Articular chondrocyte of knee joint (primary cell): ENCODE results near the gene RIT1. TPM values are rescaled to one million over a fixed set of nuclear protein-coding genes. Genes with fewer than 3 reads are reported as not detected.

Experiments
- small RNA-seq: library from RNA; depleted of rRNA; stranded (forward); fragments of <200 nt; gene quantifications from one replicate; pipeline ENCODE3, GENCODE V24; 2012
- total RNA-seq: library from RNA; depleted of rRNA; stranded (reverse); fragments of >200 nt; gene quantifications from 2 replicates; pipeline ENCODE4 v1.2.3, GENCODE V29; 2012

RIT1 gene, protein sequence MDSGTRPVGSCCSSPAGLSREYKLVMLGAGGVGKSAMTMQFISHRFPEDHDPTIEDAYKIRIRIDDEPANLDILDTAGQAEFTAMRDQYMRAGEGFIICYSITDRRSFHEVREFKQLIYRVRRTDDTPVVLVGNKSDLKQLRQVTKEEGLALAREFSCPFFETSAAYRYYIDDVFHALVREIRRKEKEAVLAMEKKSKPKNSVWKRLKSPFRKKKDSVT
- total RNA-seq = 38.8 and 42.3 TPM in 2 replicates

DNA sequence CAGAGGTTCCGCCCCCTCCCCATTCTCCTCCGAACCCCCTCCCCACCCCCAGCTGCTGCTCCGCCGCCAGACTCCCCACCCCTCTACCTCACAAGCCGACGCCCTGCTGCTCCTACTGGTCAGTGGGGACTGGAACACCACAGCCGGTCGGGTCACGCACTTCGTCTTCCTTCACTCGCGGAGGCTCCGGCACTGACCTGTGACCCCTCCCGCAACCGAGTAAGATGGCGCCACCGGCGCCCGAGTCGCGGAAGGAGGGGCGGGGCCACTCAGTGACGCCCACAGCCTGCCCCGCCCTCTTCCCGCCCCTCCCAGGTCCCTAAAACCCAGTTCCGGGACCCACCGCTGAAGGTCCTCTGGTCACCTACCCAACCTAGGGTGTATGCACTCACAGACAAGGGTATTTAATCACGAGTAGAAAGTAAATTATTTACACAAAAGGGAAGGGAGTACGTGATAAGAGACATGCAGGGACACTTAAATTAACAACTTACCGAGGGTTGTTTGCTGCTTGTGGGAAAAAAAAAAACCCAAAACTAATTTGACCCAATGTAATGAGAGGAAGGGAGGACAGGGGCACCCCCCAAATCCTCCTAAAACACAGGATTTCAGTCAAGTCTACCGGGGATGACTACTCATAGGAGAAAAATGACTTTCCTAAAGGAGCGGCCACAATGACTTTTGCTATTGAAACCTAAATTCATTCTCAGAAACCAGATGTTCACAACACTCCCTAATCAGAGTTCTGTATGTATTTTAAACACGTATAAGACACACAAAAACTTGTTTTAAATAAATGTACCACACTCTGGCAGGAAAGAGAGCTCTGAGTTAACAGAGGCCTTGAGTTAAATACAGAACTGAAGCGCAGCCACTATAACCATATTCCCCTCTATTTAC, at the start of gene RIT1:
Gene RIT1 (minus strand): TSS at position 194 of the 900 bp plus-strand sequence. CDS start 588 bp downstream, outside the sequence.

DNA sequence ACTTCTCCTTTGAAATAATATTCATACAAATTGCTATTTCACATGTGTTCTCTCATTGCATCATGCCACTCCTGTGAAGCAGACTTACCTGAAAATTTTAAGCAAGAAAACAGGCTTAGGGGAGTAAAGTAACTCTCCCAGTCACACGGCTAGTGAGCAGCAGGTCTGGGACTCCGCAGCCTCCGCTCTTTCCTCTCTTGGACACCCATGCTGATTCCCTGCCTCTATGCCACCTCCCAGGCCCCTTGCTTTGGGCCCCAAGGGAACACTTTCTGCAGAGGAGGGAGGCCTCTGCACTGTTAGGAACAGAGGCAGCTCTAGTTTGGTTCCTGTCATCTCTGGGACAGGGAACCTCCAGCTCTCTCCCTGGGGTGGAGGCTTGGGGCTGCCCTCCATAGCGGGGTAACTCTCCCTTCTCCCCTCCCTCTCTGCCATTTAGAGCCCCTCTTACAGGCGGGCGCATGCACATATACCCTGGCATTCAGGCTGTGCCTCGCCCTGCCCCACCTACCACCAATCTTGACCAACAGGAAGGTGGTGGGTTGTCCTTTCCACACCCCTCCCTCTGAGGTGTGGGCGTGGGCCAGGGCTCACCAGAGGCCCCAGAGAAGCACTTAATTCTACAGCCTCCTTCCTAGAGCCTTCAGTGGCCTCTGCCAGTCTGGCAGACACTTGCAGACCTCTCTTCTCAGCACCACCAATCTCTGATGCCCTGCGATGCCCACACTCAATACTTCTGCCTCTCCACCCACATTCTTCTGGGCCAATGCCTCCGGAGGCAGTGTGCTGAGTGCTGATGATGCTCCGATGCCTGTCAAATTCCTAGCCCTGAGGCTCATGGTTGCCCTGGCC, 30.1 kb upstream of the RIT1 start, which contains the start of gene RXFP4:
Gene RXFP4 (plus strand): TSS at position 646 of the 852 bp plus-strand sequence. CDS start 72 bp downstream, at position 718.

DNA sequence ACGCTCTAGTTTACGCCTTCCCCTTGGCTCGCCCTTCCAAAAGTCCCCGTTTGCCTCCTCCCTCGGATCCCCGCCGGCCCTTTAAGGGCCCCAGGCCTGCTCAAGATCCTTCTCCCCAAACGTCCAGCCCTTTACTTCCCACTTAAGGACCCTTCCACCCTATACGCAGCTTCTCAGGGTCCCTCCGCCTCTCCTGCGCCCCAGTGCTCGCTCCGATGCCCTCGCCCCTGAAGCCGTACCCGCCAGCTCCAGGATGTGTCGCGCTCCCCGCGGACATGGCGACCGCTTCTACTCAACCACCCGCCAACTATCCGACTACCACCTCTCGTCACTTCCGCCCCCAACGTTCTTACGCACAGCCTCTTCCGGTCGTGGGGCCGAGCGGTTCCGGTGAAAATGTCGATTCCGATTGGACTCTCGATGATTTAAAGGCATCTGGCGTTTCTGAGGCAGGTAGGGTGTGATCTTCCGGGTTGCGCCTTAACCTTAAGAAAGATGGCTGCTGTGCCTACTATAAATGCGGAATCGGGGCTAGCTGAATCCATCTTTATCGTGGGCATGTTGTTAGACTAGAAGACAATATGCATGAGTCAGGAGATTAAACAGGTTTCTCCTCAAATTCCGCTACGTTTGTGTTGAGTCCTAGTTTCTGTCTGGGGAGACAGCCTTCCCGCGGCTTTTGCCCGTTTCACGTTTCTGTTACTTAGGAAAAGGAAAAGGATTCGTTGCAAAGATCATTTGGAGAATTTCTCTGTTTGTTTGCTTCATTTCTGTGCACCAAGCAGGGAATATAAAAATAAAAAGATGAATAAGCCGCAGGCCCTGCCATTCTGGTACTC, 23.2 kb upstream of the RIT1 start, which contains the start of gene KHDC4:
Gene KHDC4 (minus strand): TSS at position 317 of the 839 bp plus-strand sequence. CDS start 40 bp downstream, at position 277.

DNA sequence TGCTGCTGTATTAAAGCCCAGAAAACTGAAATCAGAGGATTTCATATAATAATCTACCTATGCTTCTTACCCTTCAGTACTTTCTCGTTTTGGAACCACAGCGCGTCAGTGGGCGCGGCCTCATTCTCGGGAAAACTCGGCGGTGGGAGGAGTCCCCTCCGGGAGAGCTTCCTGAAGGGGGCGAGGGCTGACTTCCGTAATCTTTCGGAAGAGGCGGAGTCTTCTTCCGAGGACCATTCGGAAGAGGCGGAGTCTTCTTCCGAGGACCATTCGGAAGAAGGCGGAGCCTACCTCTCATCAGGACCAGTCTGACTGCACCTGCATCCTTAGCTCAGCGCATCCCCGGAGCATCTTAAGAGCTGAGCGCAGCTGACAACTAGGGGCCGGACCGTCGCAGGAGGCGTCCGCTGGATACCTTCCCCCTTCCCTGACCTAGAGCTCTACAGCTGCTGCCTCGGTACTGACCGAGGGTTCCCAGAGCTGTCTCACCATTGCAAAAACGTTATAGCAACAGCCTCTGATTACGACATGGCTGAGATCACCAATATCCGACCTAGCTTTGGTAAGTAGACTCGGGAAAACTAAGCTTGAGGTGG, 51.8 kb downstream of the RIT1 start, which contains the start of gene SYT11:
Gene SYT11 (plus strand): TSS at position 334 of the 596 bp plus-strand sequence. CDS start 195 bp downstream, at position 529.

DNA sequence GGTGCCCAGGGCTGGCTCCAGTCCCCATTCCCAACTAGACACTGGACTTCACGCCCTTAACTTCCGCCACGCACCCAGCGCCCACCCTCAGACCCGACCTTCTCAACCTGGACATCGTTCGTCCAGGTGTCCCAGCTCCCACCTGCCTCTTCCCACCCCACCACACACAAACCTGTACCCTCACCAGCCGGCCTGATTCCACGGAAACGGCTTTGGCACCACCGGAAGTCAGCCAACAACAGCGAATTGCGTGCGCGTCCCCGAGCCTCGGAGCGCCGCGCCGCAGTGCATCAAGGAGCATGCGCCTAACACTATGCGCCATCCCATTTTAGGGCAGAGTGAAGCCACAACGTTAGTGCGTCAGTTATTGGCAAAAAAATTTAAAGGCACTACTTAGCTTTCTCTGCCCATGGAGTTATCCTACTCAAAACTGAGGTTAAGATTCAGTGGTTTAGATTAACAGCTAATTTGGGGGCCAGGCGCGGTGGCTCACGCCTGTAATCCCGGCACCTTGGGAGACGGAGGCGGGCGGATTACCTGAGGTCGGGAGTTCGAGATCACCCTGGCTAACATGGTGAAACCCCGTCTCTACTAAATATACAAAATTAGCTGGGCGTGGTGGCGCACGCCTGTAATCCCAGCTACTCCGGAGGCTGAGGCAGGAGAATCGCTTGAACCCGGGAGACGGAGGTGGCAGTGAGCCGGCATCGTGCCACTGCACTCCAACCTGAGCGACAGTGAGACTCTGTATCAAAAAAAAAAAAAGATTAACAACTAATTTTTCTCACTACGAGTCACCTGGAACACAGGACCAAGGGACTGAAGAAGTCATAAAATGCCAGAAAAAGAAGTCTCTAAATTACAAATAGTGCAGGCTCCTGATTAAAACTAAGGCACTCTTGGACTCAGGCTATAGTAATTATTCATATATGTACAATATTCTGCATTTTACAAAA, 53.9 kb downstream of the RIT1 start, which contains the start of gene GON4L:
Gene GON4L (minus strand): TSS at position 240 of the 956 bp plus-strand sequence. CDS start 3,434 bp downstream, outside the sequence.

Small RNA genes within 50 kb of the gene (small RNA-seq; reads per million reads assigned to genes)
- not detected for gene MIR6738
- gene RF00015 = not detected
- not detected for gene SCARNA4
- 106 reads per million, percentile 98 among the genes with 10 or more reads in this experiment for gene SNORA80E

Other genes starting within 250 kb of the RIT1 start
- gene YY1AP1, start 222.6 kb downstream of the RIT1 start, total RNA-seq = 49.3 and 59.6 TPM in 2 replicates
- gene DAP3, start 222.3 kb downstream of the RIT1 start, total RNA-seq = 70.4 and 86.6 TPM in 2 replicates
- 44.4 and 44.8 TPM in 2 replicates for gene GON4L, start 54.1 kb downstream of the RIT1 start, total RNA-seq
- gene SYT11, start 51.8 kb downstream of the RIT1 start, total RNA-seq = 38.2 and 45.9 TPM in 2 replicates
- gene KHDC4, start 23.1 kb upstream of the RIT1 start, total RNA-seq = 24.6 and 29.1 TPM in 2 replicates
- not detected in 2 replicates for gene RXFP4, start 30.3 kb upstream of the RIT1 start, total RNA-seq
- gene ARHGEF2, start 67.2 kb upstream of the RIT1 start, total RNA-seq = 97.5 and 117 TPM in 2 replicates
- gene SSR2, start 109.6 kb upstream of the RIT1 start, total RNA-seq = 513 and 533 TPM in 2 replicates
- gene UBQLN4, start 142.4 kb upstream of the RIT1 start, total RNA-seq = 9.9 and 12.3 TPM in 2 replicates
- 35.1 and 35.9 TPM in 2 replicates for gene LAMTOR2, start 143.4 kb upstream of the RIT1 start, total RNA-seq
- gene RAB25, start 149.8 kb upstream of the RIT1 start, total RNA-seq = 0.13 TPM in 1 of 2 replicates, not detected in the other
- gene MEX3A, start 171.1 kb upstream of the RIT1 start, total RNA-seq = 0.91 and 1.1 TPM in 2 replicates
- gene LMNA, start 203.4 kb upstream of the RIT1 start, total RNA-seq = 866 and 1,017 TPM in 2 replicates
- 2.5 and 2.9 TPM in 2 replicates for gene SEMA4A, start 242.2 kb upstream of the RIT1 start, total RNA-seq